Activated T-cell treated with anti-CD3 and anti-CD28 coated beads for 24 hours (primary cell): ENCODE data around the gene NDST4.

Source experiments
- DNase-seq: peaks from one replicate; pipeline ENCODE4 v3.0.0-alpha.2; 2020; ENCODE audit warnings: low read depth

NDST4 gene

GRCh38 chr4:115113506-115114106 lies at the start of gene NDST4:
TSS of gene NDST4 (minus strand) at chr4:115113620. CDS start at chr4:115077036, 36,584 bp downstream.
- no peak for DNase-seq

- DNase-seq: no peak
Measured at GRCh38 chr4:115159141-115159540, 45.7 kb upstream of the NDST4 start.

- no peak for DNase-seq
Measured at GRCh38 chr4:115158296-115158695, 44.9 kb upstream of the NDST4 start.

- DNase-seq: no peak
Measured at GRCh38 chr4:115154826-115155225, 41.4 kb upstream of the NDST4 start.

GRCh38 chr4:115152965-115153364 lies 39.5 kb upstream of the NDST4 start:
- no peak for DNase-seq

- DNase-seq: no peak
Measured at GRCh38 chr4:115152081-115152480, 38.7 kb upstream of the NDST4 start.

- no peak for DNase-seq
Measured at GRCh38 chr4:115149106-115149505, 35.7 kb upstream of the NDST4 start.

GRCh38 chr4:115145393-115146160 lies 32.2 kb upstream of the NDST4 start:
- DNase-seq: no peak

GRCh38 chr4:115128037-115128436 lies 14.6 kb upstream of the NDST4 start:
- no peak for DNase-seq

- no peak for DNase-seq
Measured at GRCh38 chr4:115126491-115126890, 13.1 kb upstream of the NDST4 start.

GRCh38 chr4:115121351-115122043 lies 8.1 kb upstream of the NDST4 start:
- DNase-seq: no peak

- no peak for DNase-seq
Measured at GRCh38 chr4:115119804-115120352, 6.5 kb upstream of the NDST4 start.

- DNase-seq: no peak
Measured at GRCh38 chr4:115117651-115118050, 4.2 kb upstream of the NDST4 start.

- DNase-seq: no peak
Measured at GRCh38 chr4:115110191-115111181, 2.9 kb downstream of the NDST4 start.

GRCh38 chr4:115108850-115109249 lies 4.6 kb downstream of the NDST4 start:
- DNase-seq: no peak

- DNase-seq: no peak
Measured at GRCh38 chr4:115107411-115107810, 6.0 kb downstream of the NDST4 start.

GRCh38 chr4:115101675-115102074 lies 11.7 kb downstream of the NDST4 start:
- no peak for DNase-seq

GRCh38 chr4:115090483-115091075 lies 22.8 kb downstream of the NDST4 start:
- no peak for DNase-seq

- no peak for DNase-seq
Measured at GRCh38 chr4:115082633-115083032, 30.8 kb downstream of the NDST4 start.

- DNase-seq: no peak
Measured at GRCh38 chr4:115076691-115077090, 36.7 kb downstream of the NDST4 start.

GRCh38 chr4:115058533-115058932 lies 54.9 kb downstream of the NDST4 start:
- DNase-seq: no peak
